ENCODE measurements around the gene SSTR5. TPM values are rescaled to one million over a fixed set of nuclear protein-coding genes. Genes with fewer than 3 reads are reported as not detected.
"Not testable (repeated sequence)": the region's sequence is repeated elsewhere in the genome, so short reads cannot be mapped to it uniquely, and the experiment has no call there.

SSTR5 gene
- polyA plus RNA-seq, 3 donors, result 0.15 TPM; not detected in 2

DNA sequence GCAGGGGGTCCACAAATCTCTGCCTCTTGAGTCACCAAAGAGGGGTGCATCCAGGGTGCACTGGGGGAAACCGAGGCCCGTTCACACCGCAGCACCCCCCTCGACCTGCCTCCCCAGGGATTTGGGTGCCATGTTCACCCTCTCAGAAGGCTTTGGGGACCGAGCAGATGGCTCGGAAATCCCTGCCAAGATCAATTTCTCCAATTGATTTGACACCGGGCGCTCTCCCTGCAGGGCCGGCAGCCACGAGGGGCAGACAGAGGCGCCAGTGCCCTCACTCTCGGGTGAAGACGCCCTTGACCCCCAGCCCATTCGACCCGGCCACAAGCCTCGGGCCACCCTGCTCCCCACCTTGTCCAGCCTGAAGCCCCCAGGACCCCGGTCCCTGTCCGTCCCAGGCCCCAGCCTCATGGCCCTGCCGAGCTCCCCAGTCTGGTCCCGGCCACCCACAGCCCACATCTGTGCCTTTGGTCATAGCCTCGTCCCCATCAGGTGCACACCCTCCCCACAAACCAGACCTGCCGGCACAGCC, 9.3 kb downstream of the SSTR5 start:
- WGBS, 3 donors, result 30 to 70% (median 69%) methylated on average over 22 of the region's 22 CpGs

DNA sequence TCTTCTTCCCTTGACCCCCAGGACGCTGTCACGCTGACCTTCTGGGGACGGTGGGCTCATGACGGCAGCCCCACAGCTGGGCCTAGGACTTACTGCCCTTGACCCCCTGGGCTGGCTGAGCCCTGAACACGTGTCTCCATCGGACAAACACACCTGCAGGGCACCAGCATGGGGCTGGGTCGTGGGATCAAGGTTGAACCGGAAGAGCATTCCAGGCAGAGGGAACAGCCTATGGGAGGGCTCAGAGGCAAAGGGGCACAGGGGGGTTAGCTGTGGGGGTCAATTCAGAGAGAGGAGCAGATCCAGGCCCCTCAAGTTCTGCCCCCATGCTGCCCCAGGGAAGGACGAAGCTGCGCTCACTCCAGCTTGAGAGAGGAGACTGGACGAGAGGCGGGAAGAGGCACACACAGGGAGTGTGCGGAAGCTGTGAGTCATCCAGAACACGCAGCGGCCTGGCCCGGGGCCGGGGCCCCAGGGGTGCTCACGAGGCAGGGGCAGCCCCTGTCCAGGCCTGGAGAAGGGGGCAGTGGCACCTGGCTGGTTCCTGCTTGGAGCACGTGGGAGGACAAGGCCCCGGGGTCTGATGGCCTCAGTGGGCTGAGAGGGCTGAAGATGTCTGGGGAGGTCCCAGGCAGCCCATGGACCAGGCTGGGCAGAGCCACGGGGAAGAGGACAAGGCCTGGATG, 9.9 kb downstream of the SSTR5 start:
- WGBS, 3 donors, result 52 to 64% (median 54%) methylated on average over 20 to 21 of the region's 21 CpGs
- no peak overlapping the region for H3K27ac ChIP-seq (ENCODE audit: low read depth, low read length)

More for the DNA sequence above, 9.3 kb downstream of the SSTR5 start:
- H3K27ac ChIP-seq (ENCODE audit: low read depth, low read length), result no peak overlapping the region

GRCh38 chr16:1082952-1083675, 10.6 kb downstream of the SSTR5 start:
- H3K27ac ChIP-seq (ENCODE audit: low read depth, low read length), result no peak overlapping the region
- 29 to 54% (median 40%) methylated on average over 32 to 34 of the region's 34 CpGs for WGBS, 3 donors

DNA sequence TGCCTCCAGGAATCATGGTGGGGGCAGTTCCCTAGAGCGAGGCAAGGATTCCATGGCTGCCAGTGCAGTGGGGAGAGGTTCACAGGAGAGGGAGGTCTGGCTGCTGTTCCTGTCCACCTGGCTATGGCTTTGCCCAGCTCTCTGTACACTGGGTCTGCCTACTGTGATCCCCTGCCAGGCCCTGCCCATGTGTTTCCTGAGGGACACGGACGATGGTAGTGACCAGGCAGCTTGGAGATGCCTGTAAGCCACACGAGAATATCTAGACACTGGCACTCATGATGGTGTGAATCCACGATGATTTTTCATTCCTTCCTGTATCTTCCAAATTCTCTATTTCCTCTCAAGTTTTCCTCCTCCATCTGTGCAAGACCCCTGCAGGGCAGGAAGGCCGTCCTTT, 12.4 kb downstream of the SSTR5 start:
- 86 to 95% (median 90%) methylated on average over 6 of the region's 6 CpGs for WGBS, 3 donors
- H3K27ac ChIP-seq (ENCODE audit: low read depth, low read length), result no peak overlapping the region

DNA sequence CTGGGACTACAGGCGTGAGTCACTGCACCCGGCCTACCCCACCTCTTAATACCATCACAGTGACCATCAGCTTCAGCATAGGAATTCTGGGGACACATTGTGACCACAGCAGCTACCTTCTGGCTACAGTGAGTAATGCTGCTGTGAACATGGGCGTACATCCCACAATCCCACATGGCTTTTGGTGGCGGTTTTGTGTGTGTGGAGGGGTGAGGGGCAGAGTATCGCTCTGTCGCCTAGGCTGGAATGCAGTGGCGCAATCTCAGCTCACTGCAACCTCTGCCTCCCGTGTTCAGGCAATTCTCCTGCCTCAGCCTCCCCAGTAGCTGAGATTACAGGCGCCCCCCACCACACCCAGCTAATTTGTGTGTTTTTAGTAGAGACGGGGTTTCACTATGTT, 13.9 kb downstream of the SSTR5 start:
- not testable (repeated sequence) for H3K27ac ChIP-seq (ENCODE audit: low read depth, low read length)
- 73 to 87% (median 86%) methylated on average over 10 of the region's 10 CpGs for WGBS, 3 donors

GRCh38 chr16:1088295-1089170, 16.0 kb downstream of the SSTR5 start:
- H3K27ac ChIP-seq (ENCODE audit: low read depth, low read length), result no peak overlapping the region
- WGBS, 3 donors, result 43 to 77% (median 75%) methylated on average over 39 to 40 of the region's 40 CpGs

GRCh38 chr16:1089439-1089821, 16.9 kb downstream of the SSTR5 start:
- no peak overlapping the region for H3K27ac ChIP-seq (ENCODE audit: low read depth, low read length)
- WGBS, 3 donors, result 39 to 53% (median 50%) methylated on average over 17 of the region's 17 CpGs

DNA sequence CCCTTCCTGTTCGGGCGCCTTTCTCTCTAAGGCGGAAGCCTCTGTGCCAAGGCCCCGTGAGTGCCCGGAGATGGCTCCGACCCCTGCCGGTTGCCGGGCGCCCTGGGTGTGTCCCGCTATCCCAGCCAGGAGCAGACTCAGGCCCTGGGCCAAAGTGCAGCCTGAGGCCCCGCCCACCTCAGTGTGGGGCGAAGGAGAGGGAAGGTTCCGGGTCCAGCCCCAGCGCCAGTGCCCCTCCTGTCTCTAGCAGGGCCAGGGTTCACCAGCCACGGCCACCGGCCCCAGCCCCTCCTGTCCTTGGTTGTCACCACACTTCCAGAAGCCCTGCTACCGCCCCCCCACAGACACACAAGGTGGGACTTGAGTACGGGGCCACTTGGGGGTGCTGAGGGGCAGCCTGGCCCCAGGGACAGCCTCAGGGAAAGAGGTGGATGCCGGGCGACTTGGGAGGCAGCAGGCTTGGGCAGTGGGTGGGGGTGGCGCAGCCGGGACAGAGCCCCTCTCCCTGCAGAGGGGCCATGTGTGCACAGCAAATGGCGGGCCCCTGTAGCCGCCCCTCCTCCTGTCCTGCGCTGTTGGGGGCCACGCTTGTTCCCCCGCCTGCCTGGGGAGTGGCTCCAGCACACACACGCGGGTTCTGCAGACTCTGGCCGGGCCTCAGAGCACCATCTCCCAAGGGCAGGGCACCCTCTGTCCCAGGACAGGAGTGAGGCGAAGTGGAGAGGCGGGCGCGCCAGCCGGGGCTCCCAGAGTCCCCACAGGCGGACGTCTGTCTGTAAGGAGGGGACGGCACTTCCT, 17.5 kb downstream of the SSTR5 start:
- WGBS, 3 donors, result 16 to 30% (median 27%) methylated on average over 35 to 38 of the region's 38 CpGs
- H3K27ac ChIP-seq (ENCODE audit: low read depth, low read length), result no peak overlapping the region

GRCh38 chr16:1090620-1091587, 18.4 kb downstream of the SSTR5 start:
- no peak overlapping the region for H3K27ac ChIP-seq (ENCODE audit: low read depth, low read length)

DNA sequence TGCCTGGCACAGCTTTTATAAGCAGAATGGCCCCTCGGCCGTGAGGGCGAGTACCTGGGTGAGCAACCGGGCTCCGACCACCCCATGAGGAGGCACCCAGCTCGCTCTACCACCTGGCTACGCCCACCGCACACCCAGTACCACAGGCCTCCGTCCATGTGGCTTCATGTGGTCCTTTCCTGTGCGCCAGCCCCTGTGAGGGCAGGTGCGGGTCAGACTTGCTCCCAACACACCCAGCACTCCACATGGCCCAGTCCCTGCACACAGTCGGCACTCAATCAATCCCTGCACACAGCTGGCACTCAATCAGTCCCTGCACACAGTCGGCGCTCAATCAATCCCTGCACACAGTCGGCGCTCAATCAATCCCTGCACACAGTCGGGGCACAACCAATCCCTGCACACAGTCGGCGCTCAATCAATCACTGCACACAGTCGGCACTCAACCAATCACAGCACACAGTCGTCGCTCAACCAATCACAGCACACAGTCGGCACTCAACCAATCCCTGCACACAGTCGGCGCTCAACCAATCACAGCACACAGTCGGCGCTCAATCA, 19.5 kb downstream of the SSTR5 start:
- WGBS, 3 donors, result 93 to 97% (median 96%) methylated on average over 26 to 27 of the region's 27 CpGs
- H3K27ac ChIP-seq (ENCODE audit: low read depth, low read length), result no peak overlapping the region

More at GRCh38 chr16:1090620-1091587, 18.4 kb downstream of the SSTR5 start:
- WGBS, 3 donors, result 33 to 37% (median 35%) methylated on average over 20 to 27 of the region's 27 CpGs

- H3K27ac ChIP-seq (ENCODE audit: low read depth, low read length), result not testable (repeated sequence)
- 92 to 97% (median 95%) methylated on average over 23 to 33 of the region's 40 CpGs for WGBS, 3 donors
These were observed 20.2 kb downstream of the SSTR5 start for GRCh38 chr16:1092685-1093283.

- no peak overlapping the region for H3K27ac ChIP-seq (ENCODE audit: low read depth, low read length)
- WGBS, 3 donors, result 39 to 47% (median 46%) methylated on average over 79 to 85 of the region's 85 CpGs
These were observed 21.0 kb downstream of the SSTR5 start for GRCh38 chr16:1093284-1094123.

DNA sequence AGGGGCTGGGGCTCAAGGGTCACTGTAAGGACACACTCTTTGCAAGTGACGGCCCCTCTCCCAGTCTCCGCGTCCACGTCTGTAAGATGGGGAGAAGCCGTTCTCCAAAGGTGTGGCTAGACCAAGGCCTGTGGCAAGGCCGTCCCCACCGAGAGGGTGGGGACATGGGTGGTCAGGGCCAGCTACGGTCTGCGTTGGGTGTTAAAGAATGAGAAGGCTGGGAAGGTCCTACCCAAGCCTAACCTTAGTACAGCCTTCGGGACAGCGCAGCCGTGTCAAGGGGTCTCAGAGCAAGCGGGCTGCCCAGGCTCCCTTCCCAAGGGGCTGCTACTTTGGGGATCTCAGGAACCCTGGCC, 21.6 kb downstream of the SSTR5 start:
- H3K27ac ChIP-seq (ENCODE audit: low read depth, low read length), result no peak overlapping the region
- WGBS, 3 donors, result 61 to 71% (median 67%) methylated on average over 12 to 13 of the region's 13 CpGs

DNA sequence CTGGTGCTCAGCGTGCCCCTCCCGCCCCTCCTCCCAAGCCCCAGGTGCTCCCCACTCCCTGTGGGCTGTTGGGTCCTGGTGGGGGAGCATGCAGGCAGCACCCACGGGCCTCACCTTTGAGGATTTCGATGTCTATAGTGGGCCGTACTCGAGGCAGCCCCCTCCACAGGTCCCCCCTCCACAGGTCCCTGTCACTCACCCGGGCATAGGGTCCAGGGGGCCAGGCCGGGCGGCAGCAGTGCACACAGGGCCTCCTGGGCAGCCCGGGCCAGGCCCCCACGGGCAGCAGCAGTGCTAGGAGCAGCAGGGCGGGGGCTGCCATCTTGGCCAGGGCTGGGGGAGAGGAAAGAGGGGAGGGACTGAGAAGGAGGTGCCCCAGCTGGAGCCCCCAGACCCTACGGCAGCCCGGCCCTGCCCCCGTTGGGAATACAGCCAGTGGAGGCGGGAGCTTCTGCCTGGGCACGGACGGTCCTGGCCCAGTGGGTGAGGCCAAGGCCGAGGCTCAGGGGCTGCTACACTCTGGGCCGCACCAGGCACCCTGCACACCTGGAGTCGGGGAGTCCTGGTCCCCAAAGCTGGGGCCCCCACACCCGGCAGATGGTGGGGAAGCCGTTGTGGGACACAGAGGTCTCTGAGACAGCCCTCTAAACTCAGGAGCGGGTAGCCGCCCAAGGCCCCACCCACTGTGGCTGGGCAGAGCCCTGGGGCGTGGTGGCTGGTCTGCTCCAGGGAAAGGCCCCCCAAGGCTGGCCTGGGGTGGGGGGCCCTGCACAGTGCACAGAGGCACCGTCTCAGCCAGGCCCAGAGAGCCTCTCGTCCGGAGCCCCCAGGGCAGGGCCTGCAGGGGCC, 22.3 kb downstream of the SSTR5 start:
- H3K27ac ChIP-seq (ENCODE audit: low read depth, low read length), result no peak overlapping the region
- WGBS, 3 donors, result 60 to 64% (median 61%) methylated on average over 26 to 29 of the region's 29 CpGs

All from adipose tissue (tissue), 3 donors.